HepG2 (cell line): ENCODE measurements around the gene EXOSC6. TPM values are rescaled to one million over a fixed set of nuclear protein-coding genes. Genes with fewer than 3 reads are reported as not detected.

Experiments
- CEBPG ChIP-seq: IDR thresholded peaks from 2 replicates; pipeline ENCODE4 v1.6.1; 2016
- EEA1 ChIP-seq: sonication (generic); formaldehyde crosslinking; IDR thresholded peaks from 2 replicates; pipeline ENCODE4 v1.5.1; 2020; ENCODE audit warnings: mild to moderate bottlenecking, missing genetic modification reagents, borderline replicate concordance
- GATAD1 ChIP-seq: IDR thresholded peaks from 2 replicates; pipeline ENCODE4 v1.6.1; 2016; ENCODE audit warnings: missing genetic modification reagents, missing compliant biosample characterization
- HOXA3 ChIP-seq: sonication (generic); formaldehyde crosslinking; IDR thresholded peaks from 2 replicates; pipeline ENCODE4 v1.5.0; 2020; ENCODE audit warnings: missing genetic modification reagents
- KLF12 ChIP-seq: sonication (generic); formaldehyde crosslinking; IDR thresholded peaks from 2 replicates; pipeline ENCODE4 v1.4.0; 2020; ENCODE audit warnings: missing genetic modification reagents, borderline replicate concordance
- MIXL1 ChIP-seq: IDR thresholded peaks from 2 replicates; pipeline ENCODE4 v1.6.1; 2016
- POLR2A ChIP-seq, 2 experiments: IDR thresholded peaks; 2 replicates each; pipeline ENCODE4 v1.6.1; 2011; ENCODE audit warnings: low read depth in 2 of 2, low read length in 2 of 2, mild to moderate bottlenecking in 1 of 2, moderate library complexity in 1 of 2; ENCODE audit not compliant: insufficient read depth in 1 of 2
- RAD51 ChIP-seq: fragments of 450-650 bp; IDR thresholded peaks from 2 replicates; pipeline ENCODE4 v1.6.1; 2016; ENCODE audit warnings: borderline replicate concordance
- RARG ChIP-seq: sonication (generic); formaldehyde crosslinking; IDR thresholded peaks from 2 replicates; pipeline ENCODE4 v1.4.0; 2020; ENCODE audit warnings: low read depth, mild to moderate bottlenecking, missing genetic modification reagents
- SALL2 ChIP-seq: sonication (generic); formaldehyde crosslinking; IDR thresholded peaks from 2 replicates; pipeline ENCODE4 v1.8.1; 2023; ENCODE audit warnings: mild to moderate bottlenecking, missing genetic modification reagents, inconsistent platforms
- SMAD1 ChIP-seq: sonication (generic); formaldehyde crosslinking; IDR thresholded peaks from 2 replicates; pipeline ENCODE4 v1.4.0; 2020; ENCODE audit warnings: missing genetic modification reagents, low read depth, mild to moderate bottlenecking, borderline replicate concordance
- TOPORS ChIP-seq: sonication (generic); formaldehyde crosslinking; IDR thresholded peaks from 2 replicates; pipeline ENCODE4 v1.8.0; 2023; ENCODE audit warnings: mild to moderate bottlenecking, missing genetic modification reagents
- ZNF296 ChIP-seq: sonication (generic); formaldehyde crosslinking; conservative IDR thresholded peaks from 2 replicates; pipeline ENCODE4 v1.5.0; 2020; ENCODE audit warnings: mild to moderate bottlenecking, missing genetic modification reagents
- ZNF510 ChIP-seq: sonication (generic); formaldehyde crosslinking; IDR thresholded peaks from 2 replicates; pipeline ENCODE4 v1.4.0; 2020; ENCODE audit warnings: low read depth, mild to moderate bottlenecking, missing genetic modification reagents
- ZNF556 ChIP-seq: sonication (generic); formaldehyde crosslinking; IDR thresholded peaks from 2 replicates; pipeline ENCODE4 v1.4.0; 2020; ENCODE audit warnings: mild to moderate bottlenecking, missing genetic modification reagents, borderline replicate concordance
- ZNF7 ChIP-seq: IDR thresholded peaks from 2 replicates; pipeline ENCODE4 v1.6.1; 2016; ENCODE audit warnings: missing biosample characterization, missing genetic modification reagents
- ZSCAN21 ChIP-seq: sonication (generic); formaldehyde crosslinking; IDR thresholded peaks from 2 replicates; pipeline ENCODE4 v1.8.0; 2022; ENCODE audit warnings: mild to moderate bottlenecking, missing genetic modification reagents, moderate library complexity, borderline replicate concordance
- polyA plus RNA-seq, 8 experiments: library from polyadenylated mRNA; depleted of rRNA in 3 of 8; stranded (reverse) in 7 of 8; unstranded in 1 of 8; fragments of >200 nt; fragmentation: Illumina TruSeq in 4 of 8; extraction: Trizol in 4 of 8; gene quantifications; 2 replicates each; pipeline versions ENCODE4 v1.2.1 to v1.2.3, GENCODE V29; 2011 to 2016; ENCODE audit warnings: low read depth in 4 of 8, missing spikeins in 1 of 8, mixed read lengths in 1 of 8; ENCODE audit not compliant: insufficient read depth in 1 of 8
- total RNA-seq, 5 experiments: library from RNA; depleted of rRNA; stranded (reverse); fragments of >200 nt; fragmentation: Illumina TruSeq; extraction: Trizol; gene quantifications; 2 replicates each; pipeline ENCODE4 v1.2.3, GENCODE V29; 2016; ENCODE audit warnings: low read depth in 1 of 5
- TF ChIP-seq, protein P1 (sequence below), 2 experiments: fragments of 450-650 bp in 1 of 2; sonication (generic) in 1 of 2; formaldehyde crosslinking in 1 of 2; IDR thresholded peaks; 2 replicates each; pipeline versions ENCODE4 v1.6.1 to v1.8.0; 2016 to 2022; ENCODE audit warnings: antibody characterized with exemption in 1 of 2, mild to moderate bottlenecking in 1 of 2, missing genetic modification reagents in 1 of 2
- TF ChIP-seq, protein P2 (sequence below): sonication (generic); formaldehyde crosslinking; IDR thresholded peaks from 2 replicates; pipeline ENCODE4 v1.8.0; 2022; ENCODE audit warnings: mild to moderate bottlenecking, missing genetic modification reagents, borderline replicate concordance

The EXOSC6 gene
- total and polyA plus RNA-seq, 2 of the 13 experiments (the other 11 are each of a cell fraction or from before 2014, with no cell fraction given) = 13.1 to 39.9 TPM

DNA sequence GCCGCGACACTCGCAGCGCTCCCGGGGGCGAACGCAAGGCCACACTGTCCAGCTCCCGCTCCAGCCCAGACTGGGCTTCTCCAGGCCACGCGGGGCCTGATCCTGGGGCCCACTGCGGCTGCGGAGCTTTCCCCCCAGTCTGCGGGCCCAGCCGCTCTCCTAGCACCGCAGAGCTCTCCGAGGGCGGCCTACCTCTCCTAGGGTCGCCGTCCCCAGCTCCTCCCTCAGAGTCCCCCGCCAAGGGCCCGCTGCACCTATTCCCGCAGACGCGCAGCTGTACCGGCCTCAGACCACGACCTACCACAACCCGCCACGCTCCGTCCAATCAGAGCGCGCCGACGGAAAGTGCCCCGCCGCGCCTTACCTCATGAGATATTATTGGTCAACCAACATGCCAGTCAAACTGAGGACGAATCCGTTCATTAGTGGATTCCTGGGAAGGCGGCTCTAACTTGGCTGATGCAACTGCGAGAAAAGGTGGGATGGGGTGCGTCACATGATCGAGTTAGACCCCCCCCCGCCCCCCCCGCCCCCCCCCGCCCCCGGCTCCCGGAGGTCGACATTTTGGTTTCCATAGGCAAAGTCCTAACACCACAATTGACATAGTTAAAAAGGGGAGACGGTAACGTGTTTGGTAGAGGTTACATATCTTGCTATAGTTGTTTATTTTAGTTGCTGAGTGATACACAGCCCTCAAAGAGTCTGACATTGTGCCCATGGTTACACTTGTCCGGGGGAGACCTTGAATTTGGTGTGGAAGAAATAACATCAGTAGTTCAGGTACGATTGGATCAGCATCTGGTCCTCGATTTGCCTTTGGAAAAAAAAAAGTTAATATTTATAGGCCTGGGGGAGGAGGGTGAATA is 37.7 kb upstream of the EXOSC6 start, which contains the start of gene AARS1 (continued):
- TF ChIP-seq, protein P1, sequence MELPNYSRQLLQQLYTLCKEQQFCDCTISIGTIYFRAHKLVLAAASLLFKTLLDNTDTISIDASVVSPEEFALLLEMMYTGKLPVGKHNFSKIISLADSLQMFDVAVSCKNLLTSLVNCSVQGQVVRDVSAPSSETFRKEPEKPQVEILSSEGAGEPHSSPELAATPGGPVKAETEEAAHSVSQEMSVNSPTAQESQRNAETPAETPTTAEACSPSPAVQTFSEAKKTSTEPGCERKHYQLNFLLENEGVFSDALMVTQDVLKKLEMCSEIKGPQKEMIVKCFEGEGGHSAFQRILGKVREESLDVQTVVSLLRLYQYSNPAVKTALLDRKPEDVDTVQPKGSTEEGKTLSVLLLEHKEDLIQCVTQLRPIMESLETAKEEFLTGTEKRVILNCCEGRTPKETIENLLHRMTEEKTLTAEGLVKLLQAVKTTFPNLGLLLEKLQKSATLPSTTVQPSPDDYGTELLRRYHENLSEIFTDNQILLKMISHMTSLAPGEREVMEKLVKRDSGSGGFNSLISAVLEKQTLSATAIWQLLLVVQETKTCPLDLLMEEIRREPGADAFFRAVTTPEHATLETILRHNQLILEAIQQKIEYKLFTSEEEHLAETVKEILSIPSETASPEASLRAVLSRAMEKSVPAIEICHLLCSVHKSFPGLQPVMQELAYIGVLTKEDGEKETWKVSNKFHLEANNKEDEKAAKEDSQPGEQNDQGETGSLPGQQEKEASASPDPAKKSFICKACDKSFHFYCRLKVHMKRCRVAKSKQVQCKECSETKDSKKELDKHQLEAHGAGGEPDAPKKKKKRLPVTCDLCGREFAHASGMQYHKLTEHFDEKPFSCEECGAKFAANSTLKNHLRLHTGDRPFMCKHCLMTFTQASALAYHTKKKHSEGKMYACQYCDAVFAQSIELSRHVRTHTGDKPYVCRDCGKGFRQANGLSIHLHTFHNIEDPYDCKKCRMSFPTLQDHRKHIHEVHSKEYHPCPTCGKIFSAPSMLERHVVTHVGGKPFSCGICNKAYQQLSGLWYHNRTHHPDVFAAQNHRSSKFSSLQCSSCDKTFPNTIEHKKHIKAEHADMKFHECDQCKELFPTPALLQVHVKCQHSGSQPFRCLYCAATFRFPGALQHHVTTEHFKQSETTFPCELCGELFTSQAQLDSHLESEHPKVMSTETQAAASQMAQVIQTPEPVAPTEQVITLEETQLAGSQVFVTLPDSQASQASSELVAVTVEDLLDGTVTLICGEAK (IDR thresholded peaks at IDR 0.05) = no peak
- TF ChIP-seq, protein P1 (CRISPR knock-in tag; IDR thresholded peaks at IDR 0.05) = peak; percentile 77
- TF ChIP-seq KLF12 (CRISPR knock-in tag) (peak; percentile 80; the same call in 1 of the 2 replicates), SALL2 (CRISPR knock-in tag) (peak; percentile 97), MIXL1 (CRISPR knock-in tag) (peak; percentile 83; the same call in 1 of the 2 replicates), TOPORS (peak; percentile 32; the same call in 1 of the 2 replicates), ZNF296 (CRISPR knock-in tag) (peak; percentile 62; the same call in 1 of the 2 replicates), RAD51 (no peak), ZNF7 (CRISPR knock-in tag) (no peak), SMAD1 (no peak; the same call in 1 of the 2 replicates), ZNF556 (peak; percentile 63; the same call in 1 of the 2 replicates), RARG (CRISPR knock-in tag) (0 out of 2 replicates have a peak, but pooled peaks have one; percentile 34), ZNF510 (CRISPR knock-in tag) (peak; percentile 76; the same call in 1 of the 2 replicates), ZSCAN21 (CRISPR knock-in tag) (peak; percentile 77), HOXA3 (CRISPR knock-in tag) (peak; percentile 87), GATAD1 (CRISPR knock-in tag) (peak; percentile 79), POLR2A (IDR thresholded peaks at IDR 0.05; ENCODE audit: insufficient read depth in 1 of 2, low read depth in 2 of 2, low read length in 2 of 2) (peak; percentile 98), CEBPG (CRISPR knock-in tag) (peak; percentile 99), EEA1 (CRISPR knock-in tag) (peak; percentile 95)
- TF ChIP-seq, protein P2, sequence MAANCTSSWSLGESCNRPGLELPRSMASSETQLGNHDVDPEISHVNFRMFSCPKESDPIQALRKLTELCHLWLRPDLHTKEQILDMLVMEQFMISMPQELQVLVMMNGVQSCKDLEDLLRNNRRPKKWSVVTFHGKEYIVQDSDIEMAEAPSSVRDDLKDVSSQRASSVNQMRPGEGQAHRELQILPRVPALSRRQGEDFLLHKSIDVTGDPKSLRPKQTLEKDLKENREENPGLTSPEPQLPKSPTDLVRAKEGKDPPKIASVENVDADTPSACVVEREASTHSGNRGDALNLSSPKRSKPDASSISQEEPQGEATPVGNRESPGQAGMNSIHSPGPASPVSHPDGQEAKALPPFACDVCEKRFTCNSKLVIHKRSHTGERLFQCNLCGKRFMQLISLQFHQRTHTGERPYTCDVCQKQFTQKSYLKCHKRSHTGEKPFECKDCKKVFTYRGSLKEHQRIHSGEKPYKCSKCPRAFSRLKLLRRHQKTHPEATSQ (CRISPR knock-in tag) = no peak
